GM23338 (cell line): ENCODE data around the gene NFATC1. TPM values are rescaled to one million over a fixed set of nuclear protein-coding genes. Genes with fewer than 3 reads are reported as not detected.

Experiments
- ATAC-seq: fragments of 200-7000 bp; cut with Tn5 transposase; 3 replicates; pipeline ENCODE4 v1.9.1; 2020
- DNase-seq: peaks from one replicate; pipeline ENCODE4 v3.0.0-alpha.2; 2015; ENCODE audit warnings: low spot score
- H2AFZ ChIP-seq: fragments of 200-600 bp; sonication (generic); 2 replicates; pipeline ENCODE4 v1.8.0; 2016; ENCODE audit warnings: antibody characterized with exemption, mild to moderate bottlenecking, moderate library complexity
- H3F3A ChIP-seq: fragments of 200-600 bp; sonication (generic); replicated peaks from 2 replicates; pipeline ENCODE4 v1.8.0; 2017; ENCODE audit warnings: antibody characterized with exemption, mixed run types, low read depth
- H3K27ac ChIP-seq: fragments of 200-600 bp; sonication (generic); 2 replicates; pipeline ENCODE4 v1.6.1; 2016; ENCODE audit warnings: low read depth
- H3K27me3 ChIP-seq: fragments of 200-600 bp; sonication (generic); 2 replicates; pipeline ENCODE4 v1.8.0; 2016; ENCODE audit warnings: mild to moderate bottlenecking, mixed run types, moderate library complexity; ENCODE audit not compliant: insufficient read depth
- H3K36me3 ChIP-seq: fragments of 200-600 bp; sonication (generic); 2 replicates; pipeline ENCODE4 v1.8.0; 2016; ENCODE audit warnings: mild to moderate bottlenecking; ENCODE audit not compliant: insufficient read depth
- H3K4me1 ChIP-seq: fragments of 200-600 bp; sonication (generic); 2 replicates; pipeline ENCODE4 v1.8.0; 2016; ENCODE audit warnings: mild to moderate bottlenecking, moderate library complexity; ENCODE audit not compliant: insufficient read depth
- H3K4me2 ChIP-seq: fragments of 200-600 bp; sonication (generic); 2 replicates; pipeline ENCODE4 v1.7.1; 2017; ENCODE audit warnings: mixed run types
- H3K4me3 ChIP-seq: fragments of 200-600 bp; sonication (generic); 2 replicates; pipeline ENCODE4 v1.6.1; 2016; ENCODE audit warnings: mixed run types
- H3K79me2 ChIP-seq: fragments of 200-600 bp; sonication (generic); replicated peaks from 2 replicates; pipeline ENCODE4 v1.8.0; 2017; ENCODE audit warnings: mild to moderate bottlenecking; ENCODE audit not compliant: insufficient read depth
- H3K9me2 ChIP-seq: fragments of 200-600 bp; sonication (generic); 2 replicates; pipeline ENCODE4 v1.8.0; 2017; ENCODE audit not compliant: insufficient read depth
- H4K20me1 ChIP-seq: fragments of 200-600 bp; sonication (generic); replicated peaks from 2 replicates; pipeline ENCODE4 v1.8.0; 2017; ENCODE audit warnings: mild to moderate bottlenecking; ENCODE audit not compliant: insufficient read depth
- H3K27ac Mint-ChIP-seq: 2 replicates; pipeline ENCODE4 v1.8.0; 2020; ENCODE audit warnings: inconsistent platforms, mild to moderate bottlenecking, moderate library complexity, mixed read lengths
- H3K27me3 Mint-ChIP-seq: 3 replicates; pipeline ENCODE4 v1.8.0; 2022; ENCODE audit warnings: low read depth, mild to moderate bottlenecking, moderate library complexity, mixed read lengths, inconsistent platforms; ENCODE audit not compliant: insufficient read depth, poor library complexity
- H3K36me3 Mint-ChIP-seq: 3 replicates; pipeline ENCODE4 v1.8.0; 2021; ENCODE audit warnings: low read depth, mild to moderate bottlenecking, inconsistent platforms, moderate library complexity, mixed read lengths
- H3K4me1 Mint-ChIP-seq: 3 replicates; pipeline ENCODE4 v1.8.0; 2020; ENCODE audit warnings: mild to moderate bottlenecking, inconsistent platforms, mixed read lengths
- H3K4me3 Mint-ChIP-seq: 3 replicates; pipeline ENCODE4 v1.8.0; 2021; ENCODE audit warnings: moderate library complexity, mild to moderate bottlenecking, inconsistent platforms, mixed read lengths
- H3K9me3 Mint-ChIP-seq: 3 replicates; pipeline ENCODE4 v1.8.0; 2020; ENCODE audit warnings: moderate library complexity, mild to moderate bottlenecking, inconsistent platforms, mixed read lengths
- CREB1 ChIP-seq: fragments of 250-450 bp; sonication (Bioruptor Pico); IDR thresholded peaks from 2 replicates; pipeline ENCODE4 v1.5.0; 2020; ENCODE audit warnings: low read depth, mild to moderate bottlenecking, moderate library complexity
- EZH2 ChIP-seq: fragments of 200-600 bp; sonication (generic); IDR thresholded peaks from one replicate; pipeline ENCODE4 v1.8.0; 2017; ENCODE audit warnings: antibody characterized with exemption, mild to moderate bottlenecking, low read depth; ENCODE audit not compliant: unreplicated experiment
- EZH2phosphoT487 ChIP-seq: fragments of 200-600 bp; sonication (generic); IDR thresholded peaks from one replicate; pipeline ENCODE4 v1.8.1; 2018; ENCODE audit warnings: antibody characterized with exemption; ENCODE audit not compliant: unreplicated experiment
- JUNB ChIP-seq: IDR thresholded peaks from one replicate; pipeline ENCODE4 v1.6.1; 2016; ENCODE audit warnings: antibody characterized with exemption; ENCODE audit not compliant: unreplicated experiment
- NANOG ChIP-seq: IDR thresholded peaks from 2 replicates; pipeline ENCODE4 v1.6.1; 2016; ENCODE audit warnings: antibody characterized with exemption, borderline replicate concordance
- POLR2AphosphoS5 ChIP-seq: IDR thresholded peaks from 2 replicates; pipeline ENCODE4 v1.6.1; 2016; ENCODE audit warnings: antibody characterized with exemption, low read depth
- STAT1 ChIP-seq: IDR thresholded peaks from one replicate; pipeline ENCODE4 v1.6.1; 2016; ENCODE audit warnings: antibody characterized with exemption; ENCODE audit not compliant: unreplicated experiment
- ZNF114 ChIP-seq: fragments of 250-450 bp; sonication (Bioruptor Pico); IDR thresholded peaks from 2 replicates; pipeline ENCODE4 v1.5.0; 2020; ENCODE audit warnings: mild to moderate bottlenecking, moderate library complexity
- ZNF331 ChIP-seq: fragments of 250-450 bp; sonication (Bioruptor Pico); IDR thresholded peaks from 2 replicates; pipeline ENCODE4 v1.5.0; 2020; ENCODE audit warnings: low read depth, mild to moderate bottlenecking, moderate library complexity
- polyA plus RNA-seq: library from polyadenylated mRNA; unstranded; fragments of >200 nt; fragmentation: Nextera tagmentation; extraction: Ambion mirVana; gene quantifications from 2 replicates; pipeline ENCODE4 v1.2.1, GENCODE V29; 2016
- total RNA-seq: library from RNA; depleted of rRNA; stranded (reverse); fragments of >200 nt; shearing (Covaris generic); gene quantifications from 2 replicates; pipeline ENCODE4 v1.2.3, GENCODE V29; 2014
- TF ChIP-seq, protein P1 (sequence below): fragments of 250-450 bp; sonication (Bioruptor Pico); IDR thresholded peaks from 2 replicates; pipeline ENCODE4 v1.5.0; 2020; ENCODE audit warnings: mild to moderate bottlenecking, moderate library complexity
- TF ChIP-seq, protein P2 (sequence below), 2 experiments: fragments of 200-600 bp in 1 of 2; sonication (generic) in 1 of 2; conservative IDR thresholded peaks; 2 replicates each; pipeline versions ENCODE4 v1.5.1 to v1.6.1; 2016 to 2017; ENCODE audit warnings: antibody characterized with exemption in 2 of 2, low read depth in 2 of 2, mild to moderate bottlenecking in 2 of 2, moderate library complexity in 1 of 2
- TF ChIP-seq, protein P3 (sequence below): IDR thresholded peaks from one replicate; pipeline ENCODE4 v1.6.1; 2018; ENCODE audit warnings: antibody characterized with exemption; ENCODE audit not compliant: unreplicated experiment
- TF ChIP-seq, protein P4 (sequence below): IDR thresholded peaks from 2 replicates; pipeline ENCODE4 v1.6.1; 2016; ENCODE audit warnings: antibody characterized with exemption

NFATC1 gene
- total and polyA plus RNA-seq, 2 experiments from 2014 or later: 3.9 to 6.4 TPM

DNA sequence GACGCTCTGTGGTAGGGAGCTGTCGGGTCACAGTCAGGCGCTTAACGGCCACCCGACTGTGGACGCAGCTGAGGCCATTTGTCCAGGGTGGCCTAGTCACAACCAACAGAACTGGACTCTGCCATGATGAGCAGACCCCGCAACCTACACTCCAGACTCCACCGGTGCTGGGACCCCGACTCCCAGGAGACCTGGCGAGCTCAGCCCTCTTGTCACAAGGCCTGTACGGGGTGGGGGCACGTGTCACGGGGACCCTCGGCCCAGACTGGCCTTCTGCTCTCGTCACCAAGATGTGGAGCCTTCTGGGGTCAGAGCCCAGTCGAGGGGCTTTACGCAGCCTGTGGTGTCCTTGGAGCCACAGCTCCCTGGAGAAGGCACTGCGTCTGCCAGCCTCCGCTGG is 22.5 kb downstream of the NFATC1 start:
- Mint-ChIP-seq H3K27me3 (peaks cover 17% of the 10 kb centered on the region), H3K36me3 (peaks cover 13% of the 10 kb centered on the region; the same call in 2 of the 3 replicates), H3K4me3 (no peak overlapping the region), H3K27ac (no peak overlapping the region), H3K9me3 (no peaks in the 10 kb centered on the region; the same call in 2 of the 3 replicates), H3K4me1 (peaks cover 5% of the 10 kb centered on the region; the same call in 2 of the 3 replicates)
- H3K9me2 ChIP-seq: no peaks in the 10 kb centered on the region
- no peaks in the 10 kb centered on the region for H3F3A ChIP-seq
- DNase-seq (no peak), ATAC-seq (no peak)
- H4K20me1 ChIP-seq: no peaks in the 10 kb centered on the region
- no peak overlapping the region for H3K27ac ChIP-seq
- TF ChIP-seq, protein P1, sequence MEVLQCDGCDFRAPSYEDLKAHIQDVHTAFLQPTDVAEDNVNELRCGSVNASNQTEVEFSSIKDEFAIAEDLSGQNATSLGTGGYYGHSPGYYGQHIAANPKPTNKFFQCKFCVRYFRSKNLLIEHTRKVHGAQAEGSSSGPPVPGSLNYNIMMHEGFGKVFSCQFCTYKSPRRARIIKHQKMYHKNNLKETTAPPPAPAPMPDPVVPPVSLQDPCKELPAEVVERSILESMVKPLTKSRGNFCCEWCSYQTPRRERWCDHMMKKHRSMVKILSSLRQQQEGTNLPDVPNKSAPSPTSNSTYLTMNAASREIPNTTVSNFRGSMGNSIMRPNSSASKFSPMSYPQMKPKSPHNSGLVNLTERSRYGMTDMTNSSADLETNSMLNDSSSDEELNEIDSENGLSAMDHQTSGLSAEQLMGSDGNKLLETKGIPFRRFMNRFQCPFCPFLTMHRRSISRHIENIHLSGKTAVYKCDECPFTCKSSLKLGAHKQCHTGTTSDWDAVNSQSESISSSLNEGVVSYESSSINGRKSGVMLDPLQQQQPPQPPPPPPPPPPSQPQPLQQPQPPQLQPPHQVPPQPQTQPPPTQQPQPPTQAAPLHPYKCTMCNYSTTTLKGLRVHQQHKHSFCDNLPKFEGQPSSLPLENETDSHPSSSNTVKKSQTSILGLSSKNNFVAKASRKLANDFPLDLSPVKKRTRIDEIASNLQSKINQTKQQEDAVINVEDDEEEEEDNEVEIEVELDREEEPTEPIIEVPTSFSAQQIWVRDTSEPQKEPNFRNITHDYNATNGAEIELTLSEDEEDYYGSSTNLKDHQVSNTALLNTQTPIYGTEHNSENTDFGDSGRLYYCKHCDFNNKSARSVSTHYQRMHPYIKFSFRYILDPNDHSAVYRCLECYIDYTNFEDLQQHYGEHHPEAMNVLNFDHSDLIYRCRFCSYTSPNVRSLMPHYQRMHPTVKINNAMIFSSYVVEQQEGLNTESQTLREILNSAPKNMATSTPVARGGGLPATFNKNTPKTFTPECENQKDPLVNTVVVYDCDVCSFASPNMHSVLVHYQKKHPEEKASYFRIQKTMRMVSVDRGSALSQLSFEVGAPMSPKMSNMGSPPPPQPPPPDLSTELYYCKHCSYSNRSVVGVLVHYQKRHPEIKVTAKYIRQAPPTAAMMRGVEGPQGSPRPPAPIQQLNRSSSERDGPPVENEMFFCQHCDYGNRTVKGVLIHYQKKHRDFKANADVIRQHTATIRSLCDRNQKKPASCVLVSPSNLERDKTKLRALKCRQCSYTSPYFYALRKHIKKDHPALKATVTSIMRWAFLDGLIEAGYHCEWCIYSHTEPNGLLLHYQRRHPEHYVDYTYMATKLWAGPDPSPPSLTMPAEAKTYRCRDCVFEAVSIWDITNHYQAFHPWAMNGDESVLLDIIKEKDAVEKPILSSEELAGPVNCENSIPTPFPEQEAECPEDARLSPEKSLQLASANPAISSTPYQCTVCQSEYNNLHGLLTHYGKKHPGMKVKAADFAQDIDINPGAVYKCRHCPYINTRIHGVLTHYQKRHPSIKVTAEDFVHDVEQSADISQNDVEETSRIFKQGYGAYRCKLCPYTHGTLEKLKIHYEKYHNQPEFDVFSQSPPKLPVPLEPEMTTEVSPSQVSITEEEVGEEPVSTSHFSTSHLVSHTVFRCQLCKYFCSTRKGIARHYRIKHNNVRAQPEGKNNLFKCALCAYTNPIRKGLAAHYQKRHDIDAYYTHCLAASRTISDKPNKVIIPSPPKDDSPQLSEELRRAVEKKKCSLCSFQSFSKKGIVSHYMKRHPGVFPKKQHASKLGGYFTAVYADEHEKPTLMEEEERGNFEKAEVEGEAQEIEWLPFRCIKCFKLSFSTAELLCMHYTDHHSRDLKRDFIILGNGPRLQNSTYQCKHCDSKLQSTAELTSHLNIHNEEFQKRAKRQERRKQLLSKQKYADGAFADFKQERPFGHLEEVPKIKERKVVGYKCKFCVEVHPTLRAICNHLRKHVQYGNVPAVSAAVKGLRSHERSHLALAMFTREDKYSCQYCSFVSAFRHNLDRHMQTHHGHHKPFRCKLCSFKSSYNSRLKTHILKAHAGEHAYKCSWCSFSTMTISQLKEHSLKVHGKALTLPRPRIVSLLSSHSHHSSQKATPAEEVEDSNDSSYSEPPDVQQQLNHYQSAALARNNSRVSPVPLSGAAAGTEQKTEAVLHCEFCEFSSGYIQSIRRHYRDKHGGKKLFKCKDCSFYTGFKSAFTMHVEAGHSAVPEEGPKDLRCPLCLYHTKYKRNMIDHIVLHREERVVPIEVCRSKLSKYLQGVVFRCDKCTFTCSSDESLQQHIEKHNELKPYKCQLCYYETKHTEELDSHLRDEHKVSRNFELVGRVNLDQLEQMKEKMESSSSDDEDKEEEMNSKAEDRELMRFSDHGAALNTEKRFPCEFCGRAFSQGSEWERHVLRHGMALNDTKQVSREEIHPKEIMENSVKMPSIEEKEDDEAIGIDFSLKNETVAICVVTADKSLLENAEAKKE (CRISPR knock-in tag): no peak
- TF ChIP-seq, protein P2, sequence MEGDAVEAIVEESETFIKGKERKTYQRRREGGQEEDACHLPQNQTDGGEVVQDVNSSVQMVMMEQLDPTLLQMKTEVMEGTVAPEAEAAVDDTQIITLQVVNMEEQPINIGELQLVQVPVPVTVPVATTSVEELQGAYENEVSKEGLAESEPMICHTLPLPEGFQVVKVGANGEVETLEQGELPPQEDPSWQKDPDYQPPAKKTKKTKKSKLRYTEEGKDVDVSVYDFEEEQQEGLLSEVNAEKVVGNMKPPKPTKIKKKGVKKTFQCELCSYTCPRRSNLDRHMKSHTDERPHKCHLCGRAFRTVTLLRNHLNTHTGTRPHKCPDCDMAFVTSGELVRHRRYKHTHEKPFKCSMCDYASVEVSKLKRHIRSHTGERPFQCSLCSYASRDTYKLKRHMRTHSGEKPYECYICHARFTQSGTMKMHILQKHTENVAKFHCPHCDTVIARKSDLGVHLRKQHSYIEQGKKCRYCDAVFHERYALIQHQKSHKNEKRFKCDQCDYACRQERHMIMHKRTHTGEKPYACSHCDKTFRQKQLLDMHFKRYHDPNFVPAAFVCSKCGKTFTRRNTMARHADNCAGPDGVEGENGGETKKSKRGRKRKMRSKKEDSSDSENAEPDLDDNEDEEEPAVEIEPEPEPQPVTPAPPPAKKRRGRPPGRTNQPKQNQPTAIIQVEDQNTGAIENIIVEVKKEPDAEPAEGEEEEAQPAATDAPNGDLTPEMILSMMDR (conservative IDR thresholded peaks at IDR 0.05; ENCODE audit: low read depth in 2 of 2): no peak
- TF ChIP-seq, protein P3, sequence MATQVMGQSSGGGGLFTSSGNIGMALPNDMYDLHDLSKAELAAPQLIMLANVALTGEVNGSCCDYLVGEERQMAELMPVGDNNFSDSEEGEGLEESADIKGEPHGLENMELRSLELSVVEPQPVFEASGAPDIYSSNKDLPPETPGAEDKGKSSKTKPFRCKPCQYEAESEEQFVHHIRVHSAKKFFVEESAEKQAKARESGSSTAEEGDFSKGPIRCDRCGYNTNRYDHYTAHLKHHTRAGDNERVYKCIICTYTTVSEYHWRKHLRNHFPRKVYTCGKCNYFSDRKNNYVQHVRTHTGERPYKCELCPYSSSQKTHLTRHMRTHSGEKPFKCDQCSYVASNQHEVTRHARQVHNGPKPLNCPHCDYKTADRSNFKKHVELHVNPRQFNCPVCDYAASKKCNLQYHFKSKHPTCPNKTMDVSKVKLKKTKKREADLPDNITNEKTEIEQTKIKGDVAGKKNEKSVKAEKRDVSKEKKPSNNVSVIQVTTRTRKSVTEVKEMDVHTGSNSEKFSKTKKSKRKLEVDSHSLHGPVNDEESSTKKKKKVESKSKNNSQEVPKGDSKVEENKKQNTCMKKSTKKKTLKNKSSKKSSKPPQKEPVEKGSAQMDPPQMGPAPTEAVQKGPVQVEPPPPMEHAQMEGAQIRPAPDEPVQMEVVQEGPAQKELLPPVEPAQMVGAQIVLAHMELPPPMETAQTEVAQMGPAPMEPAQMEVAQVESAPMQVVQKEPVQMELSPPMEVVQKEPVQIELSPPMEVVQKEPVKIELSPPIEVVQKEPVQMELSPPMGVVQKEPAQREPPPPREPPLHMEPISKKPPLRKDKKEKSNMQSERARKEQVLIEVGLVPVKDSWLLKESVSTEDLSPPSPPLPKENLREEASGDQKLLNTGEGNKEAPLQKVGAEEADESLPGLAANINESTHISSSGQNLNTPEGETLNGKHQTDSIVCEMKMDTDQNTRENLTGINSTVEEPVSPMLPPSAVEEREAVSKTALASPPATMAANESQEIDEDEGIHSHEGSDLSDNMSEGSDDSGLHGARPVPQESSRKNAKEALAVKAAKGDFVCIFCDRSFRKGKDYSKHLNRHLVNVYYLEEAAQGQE: no peak
- TF ChIP-seq ZNF114: no peak
- TF ChIP-seq POLR2AphosphoS5: no peak
- TF ChIP-seq, protein P4, sequence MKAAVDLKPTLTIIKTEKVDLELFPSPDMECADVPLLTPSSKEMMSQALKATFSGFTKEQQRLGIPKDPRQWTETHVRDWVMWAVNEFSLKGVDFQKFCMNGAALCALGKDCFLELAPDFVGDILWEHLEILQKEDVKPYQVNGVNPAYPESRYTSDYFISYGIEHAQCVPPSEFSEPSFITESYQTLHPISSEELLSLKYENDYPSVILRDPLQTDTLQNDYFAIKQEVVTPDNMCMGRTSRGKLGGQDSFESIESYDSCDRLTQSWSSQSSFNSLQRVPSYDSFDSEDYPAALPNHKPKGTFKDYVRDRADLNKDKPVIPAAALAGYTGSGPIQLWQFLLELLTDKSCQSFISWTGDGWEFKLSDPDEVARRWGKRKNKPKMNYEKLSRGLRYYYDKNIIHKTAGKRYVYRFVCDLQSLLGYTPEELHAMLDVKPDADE: no peak
- TF ChIP-seq CREB1 (CRISPR knock-in tag): no peak
- TF ChIP-seq STAT1: no peak
- TF ChIP-seq EZH2phosphoT487: no peak
- no peak for TF ChIP-seq JUNB
- TF ChIP-seq NANOG: no peak
- TF ChIP-seq ZNF331 (CRISPR knock-in tag): no peak
- TF ChIP-seq EZH2: no peak
- H3K4me3 ChIP-seq: no peak overlapping the region
- no peaks in the 10 kb centered on the region for H3K36me3 ChIP-seq
- H2AFZ ChIP-seq: no peak overlapping the region
- no peaks in the 10 kb centered on the region for H3K4me1 ChIP-seq
- H3K4me2 ChIP-seq: no peak overlapping the region
- H3K79me2 ChIP-seq: no peaks in the 10 kb centered on the region
- no peaks in the 10 kb centered on the region for H3K27me3 ChIP-seq
